Measurements from ENCODE around the gene TIMP3.
"Not testable (repeated sequence)": the region's sequence is repeated elsewhere in the genome, so short reads cannot be mapped to it uniquely, and the experiment has no call there.

The TIMP3 gene

DNA sequence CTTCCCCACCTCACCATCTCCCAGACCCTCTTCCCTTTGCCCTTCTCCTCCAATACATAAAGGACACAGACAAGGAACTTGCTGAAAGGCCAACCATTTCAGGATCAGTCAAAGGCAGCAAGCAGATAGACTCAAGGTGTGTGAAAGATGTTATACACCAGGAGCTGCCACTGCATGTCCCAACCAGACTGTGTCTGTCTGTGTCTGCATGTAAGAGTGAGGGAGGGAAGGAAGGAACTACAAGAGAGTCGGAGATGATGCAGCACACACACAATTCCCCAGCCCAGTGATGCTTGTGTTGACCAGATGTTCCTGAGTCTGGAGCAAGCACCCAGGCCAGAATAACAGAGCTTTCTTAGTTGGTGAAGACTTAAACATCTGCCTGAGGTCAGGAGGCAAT, 58.2 kb downstream of the TIMP3 start:
- no peak for DNase-seq

DNA sequence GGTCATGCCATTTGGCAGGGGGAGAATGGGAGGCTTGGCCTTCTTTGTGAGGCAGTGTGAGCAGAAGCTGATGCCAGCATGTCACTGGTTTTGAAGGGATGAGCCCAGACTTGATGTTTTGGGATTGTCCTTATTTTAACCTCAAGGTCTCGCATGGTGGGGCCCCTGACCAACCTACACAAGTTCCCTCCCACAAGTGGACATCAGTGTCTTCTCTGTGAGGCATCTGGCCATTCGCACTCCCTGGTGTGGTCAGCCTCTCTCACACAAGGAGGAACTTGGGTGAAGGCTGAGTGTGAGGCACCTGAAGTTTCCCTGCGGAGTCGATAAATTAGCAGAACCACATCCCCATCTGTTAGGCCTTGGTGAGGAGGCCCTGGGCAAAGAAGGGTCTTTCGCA, 59.8 kb downstream of the TIMP3 start:
- no peak for DNase-seq

DNA sequence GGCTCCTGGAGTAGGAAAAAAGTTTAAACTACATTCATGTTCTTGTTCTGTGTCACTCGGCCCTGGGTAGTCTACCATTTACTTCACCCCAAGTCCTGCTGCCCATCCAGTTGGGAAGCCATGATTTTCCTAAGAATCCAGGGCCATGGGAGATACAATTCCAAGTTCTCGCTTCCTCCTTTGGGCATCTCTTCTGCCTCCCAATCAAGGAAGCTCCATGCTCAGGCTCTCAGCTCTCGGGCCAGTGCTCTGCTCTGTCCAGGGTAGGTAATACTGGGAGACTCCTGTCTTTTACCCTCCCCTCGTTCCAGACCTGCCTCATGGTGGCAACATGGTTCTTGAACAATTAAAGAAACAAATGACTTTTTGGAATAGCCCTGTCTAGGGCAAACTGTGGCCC, 60.6 kb downstream of the TIMP3 start:
- no peak for DNase-seq

DNA sequence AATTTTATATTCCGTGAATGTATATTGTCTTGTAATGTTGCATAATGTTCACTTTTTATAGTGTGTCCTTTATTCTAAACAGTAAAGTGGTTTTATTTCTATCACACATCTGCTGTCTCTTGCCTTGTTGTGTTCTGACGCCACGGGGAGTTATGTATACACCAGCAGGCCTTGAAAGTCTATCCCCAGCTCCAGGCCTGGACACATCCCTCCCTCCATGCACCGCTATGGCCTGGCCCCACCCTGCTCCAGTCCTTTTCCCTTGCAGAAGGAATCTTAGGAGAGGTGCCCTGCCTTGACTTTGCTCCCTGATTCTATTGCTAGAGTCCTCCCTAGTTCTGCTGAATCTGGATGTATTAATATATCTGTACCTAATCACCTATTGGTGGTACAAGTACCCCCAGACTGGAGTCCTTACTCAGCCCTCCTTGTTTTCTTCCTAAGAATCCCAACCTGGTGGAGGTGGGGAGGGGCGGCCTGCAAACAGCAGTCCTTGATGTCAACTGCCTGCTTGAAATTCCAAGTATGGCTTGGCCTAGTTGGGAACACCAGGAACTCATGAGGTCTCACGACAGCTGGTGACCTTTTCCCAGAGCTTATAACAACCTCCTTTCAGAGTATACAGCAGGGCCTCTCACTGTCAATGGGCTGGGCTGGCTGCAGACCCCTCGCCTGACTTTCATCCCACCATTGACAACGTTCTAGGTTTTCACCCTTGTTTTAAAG, 61.6 kb downstream of the TIMP3 start:
- no peak for DNase-seq

DNA sequence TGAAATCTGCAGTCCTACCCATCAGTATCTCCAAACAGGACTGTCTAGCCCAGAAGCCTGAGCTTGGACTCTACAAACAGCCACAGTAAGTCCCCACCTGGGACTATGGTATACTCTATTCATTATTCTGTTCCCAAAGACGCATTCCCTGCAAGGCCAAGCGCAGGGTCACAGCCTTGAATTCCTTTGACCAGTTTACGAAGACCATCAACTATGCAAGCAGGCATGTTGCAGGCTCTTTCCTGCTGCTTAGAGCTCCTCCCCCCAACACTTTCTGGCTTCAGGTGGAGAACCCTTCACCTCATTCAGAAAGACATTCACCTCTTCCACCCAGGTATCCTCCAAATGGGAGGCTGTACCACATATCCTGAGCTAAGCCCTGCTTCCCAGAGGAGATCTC, 62.5 kb downstream of the TIMP3 start:
- no peak for DNase-seq

DNA sequence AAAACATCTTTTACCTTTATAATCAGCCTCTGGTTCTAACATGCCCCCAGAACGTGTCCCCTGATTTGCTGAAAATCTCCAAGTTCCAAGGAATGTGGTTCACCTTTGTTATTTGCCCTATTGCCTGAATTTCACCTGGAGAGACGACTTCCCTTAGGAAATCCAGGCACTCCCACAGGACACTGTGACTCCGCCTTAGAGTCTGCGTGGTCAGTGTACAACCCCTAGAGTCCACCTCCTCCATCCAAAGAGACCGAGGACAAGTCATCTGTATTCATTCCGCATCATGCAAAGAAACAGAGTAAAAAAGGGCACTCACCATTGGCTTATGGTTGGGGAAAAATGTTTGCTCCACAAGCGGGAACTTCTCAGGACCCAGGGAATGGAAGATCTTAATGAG, 63.1 kb downstream of the TIMP3 start:
- DNase-seq = no peak

DNA sequence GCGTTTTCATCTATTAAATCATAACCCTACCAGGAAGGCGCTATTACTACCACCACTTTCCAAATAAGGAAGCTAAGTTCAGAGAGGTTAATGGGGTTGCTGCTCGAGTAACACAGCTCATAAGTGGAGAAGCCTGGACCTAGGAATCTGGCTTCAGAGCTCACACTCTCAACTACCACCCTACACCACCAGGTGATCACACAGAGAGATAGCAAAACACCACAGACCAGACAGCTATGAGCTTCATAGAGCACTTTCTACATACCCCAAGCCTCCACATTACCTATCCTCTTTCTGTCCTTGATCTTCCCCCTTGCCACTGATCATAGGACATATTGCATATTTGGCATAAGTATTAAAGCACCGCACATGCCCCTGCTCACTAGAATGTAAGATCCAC, 65.4 kb downstream of the TIMP3 start:
- DNase-seq = no peak

DNA sequence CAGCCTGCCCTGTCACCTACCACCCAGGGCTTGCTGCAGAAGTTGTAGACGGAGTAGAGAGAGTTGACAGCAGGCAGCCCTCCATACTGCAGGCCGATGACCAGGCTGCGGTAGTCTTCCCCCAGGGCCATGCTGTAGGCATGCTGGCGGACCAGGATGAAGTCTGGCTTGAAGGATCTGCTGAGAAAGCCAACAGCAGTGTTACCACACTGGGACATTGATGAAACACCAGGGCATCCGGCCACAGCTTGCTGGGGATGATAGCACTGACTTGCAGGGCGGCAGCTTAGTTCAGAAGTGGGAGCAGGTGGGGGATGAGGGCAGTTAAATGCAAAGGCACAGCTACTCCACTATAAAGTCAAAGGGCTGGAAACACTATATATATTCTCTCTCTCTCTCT, 67.4 kb downstream of the TIMP3 start:
- no peak for DNase-seq

DNA sequence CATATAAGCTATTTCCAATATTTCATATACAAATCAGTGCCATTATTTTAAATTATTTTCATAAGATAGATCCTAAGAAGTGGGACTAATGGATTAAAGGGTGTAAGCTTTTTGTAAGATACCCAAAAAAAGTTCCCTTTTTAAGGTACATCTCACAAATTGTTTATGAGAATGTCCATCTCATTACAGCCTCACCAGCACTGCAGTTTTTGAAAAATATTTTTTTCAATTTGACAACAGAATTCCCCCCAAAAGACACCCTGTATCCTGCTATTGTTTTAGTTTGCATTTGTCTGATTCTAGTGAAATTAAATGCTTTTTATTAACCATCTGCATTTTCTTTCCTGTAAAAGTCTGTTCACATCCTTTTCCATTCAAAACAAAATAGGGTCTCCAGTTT, 69.0 kb downstream of the TIMP3 start:
- no peak for DNase-seq

DNA sequence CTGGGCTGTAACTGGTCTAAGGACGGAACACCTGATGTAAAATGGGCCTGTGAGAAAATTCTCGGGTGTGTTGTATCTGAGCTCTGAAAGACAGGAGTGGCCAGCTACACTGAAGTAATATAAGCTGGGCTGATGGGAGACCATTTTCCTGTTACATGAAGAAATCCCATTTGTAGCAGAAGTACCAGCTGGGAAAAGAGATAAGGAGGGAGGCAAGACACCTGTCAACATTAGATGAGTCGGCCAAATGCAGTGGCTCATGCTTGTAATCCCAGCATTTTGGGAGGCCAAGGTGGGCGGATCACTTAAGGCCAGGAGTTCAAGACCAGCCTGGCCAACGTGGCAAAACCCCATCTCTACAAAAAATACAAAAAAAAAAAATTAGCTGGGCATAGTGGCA, 72.1 kb downstream of the TIMP3 start:
- DNase-seq = not testable (repeated sequence)

DNA sequence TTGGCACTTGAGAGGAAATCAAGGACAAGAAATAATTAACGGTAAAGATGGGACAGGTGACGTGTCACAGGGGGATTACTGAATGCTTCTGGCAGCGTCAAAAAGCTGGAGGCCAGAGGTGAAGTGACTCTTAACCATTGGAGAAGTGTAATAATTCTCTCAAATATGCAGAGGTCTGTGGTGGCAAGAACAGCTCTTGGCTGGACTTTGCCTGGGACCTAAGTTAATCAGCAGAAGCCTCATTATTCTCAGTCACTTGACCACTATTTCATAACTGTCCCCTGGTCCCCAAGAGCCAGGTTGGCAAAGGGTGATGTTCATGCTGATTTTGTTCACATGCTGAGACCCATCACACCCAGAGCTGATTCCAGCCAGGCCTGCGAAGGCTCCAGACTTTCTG, 72.9 kb downstream of the TIMP3 start:
- no peak for DNase-seq

DNA sequence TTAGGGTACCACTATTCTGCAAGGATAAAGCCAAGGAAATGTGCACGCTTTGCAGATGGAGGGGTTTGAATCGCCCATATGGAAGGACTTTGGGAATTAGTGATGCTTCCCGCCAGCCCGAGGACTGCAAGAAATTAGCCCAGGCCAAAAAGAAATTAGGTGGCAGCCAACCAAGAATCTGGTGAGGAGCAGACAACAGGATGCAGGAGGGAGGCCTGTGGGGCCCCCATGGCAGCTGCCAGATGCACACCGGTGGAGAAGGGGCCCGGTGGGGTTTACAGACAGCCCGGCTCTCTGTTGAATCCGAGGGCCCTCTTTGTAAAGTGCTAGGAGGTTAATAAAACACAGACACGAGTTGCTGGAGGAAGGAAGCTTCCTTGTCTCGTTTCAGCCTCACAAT, 73.5 kb downstream of the TIMP3 start:
- no peak for DNase-seq

DNA sequence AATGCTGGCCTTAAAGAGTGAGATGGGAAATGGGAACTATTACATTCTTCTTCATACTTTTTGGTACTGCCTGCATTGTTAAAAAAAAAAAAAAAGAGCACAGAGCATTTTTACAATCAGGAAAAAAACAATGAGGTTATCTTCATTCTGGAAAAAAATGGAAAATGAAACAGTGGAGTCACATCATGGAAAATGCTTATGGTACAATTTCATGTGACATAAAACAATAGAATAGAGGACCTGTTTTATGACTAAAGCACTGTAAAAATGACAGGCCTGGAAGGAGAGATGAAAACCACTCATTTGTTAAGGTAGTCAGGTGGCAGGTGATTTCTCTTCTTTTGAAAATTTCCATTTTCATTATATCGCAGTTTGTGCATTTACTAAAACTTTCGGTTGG, 75.0 kb downstream of the TIMP3 start:
- no peak for DNase-seq

DNA sequence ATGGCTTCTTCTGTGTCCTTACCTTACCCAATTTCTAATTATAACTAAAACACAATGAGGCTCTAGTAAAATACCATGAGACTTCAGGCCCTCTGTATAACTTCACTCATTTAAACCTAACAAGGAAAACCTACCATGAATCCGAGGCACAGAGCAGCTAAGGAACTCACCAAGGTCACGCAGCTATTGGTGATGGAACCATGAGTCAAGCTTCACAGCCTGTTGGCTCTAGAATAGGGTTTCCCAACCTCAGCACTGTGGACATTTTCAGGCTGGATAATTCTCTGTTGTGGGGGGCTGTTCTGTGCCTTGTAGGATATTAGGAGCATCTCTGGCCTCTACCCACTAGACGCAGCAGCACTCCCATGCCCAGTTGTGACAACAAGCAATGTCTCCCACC, 75.7 kb downstream of the TIMP3 start:
- DNase-seq = no peak

DNA sequence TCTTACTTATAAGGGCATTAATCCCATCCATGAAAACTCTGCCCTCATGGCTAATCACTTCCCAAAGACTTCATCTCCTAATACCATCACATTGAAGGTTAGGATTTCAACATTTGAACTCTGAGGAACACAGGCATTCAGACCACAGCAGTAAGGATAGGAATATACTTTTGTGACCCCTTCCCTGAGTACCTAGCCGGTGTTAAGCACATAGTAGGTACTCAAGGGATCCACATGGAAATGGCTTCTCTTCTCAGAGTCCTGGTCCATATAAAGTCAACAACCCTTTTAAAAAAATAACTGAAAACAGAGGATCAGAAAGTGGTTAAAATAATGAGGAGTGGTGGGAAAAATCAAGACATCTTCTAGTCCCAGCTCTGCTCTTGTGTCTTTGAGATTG, 78.0 kb downstream of the TIMP3 start:
- DNase-seq = no peak

DNA sequence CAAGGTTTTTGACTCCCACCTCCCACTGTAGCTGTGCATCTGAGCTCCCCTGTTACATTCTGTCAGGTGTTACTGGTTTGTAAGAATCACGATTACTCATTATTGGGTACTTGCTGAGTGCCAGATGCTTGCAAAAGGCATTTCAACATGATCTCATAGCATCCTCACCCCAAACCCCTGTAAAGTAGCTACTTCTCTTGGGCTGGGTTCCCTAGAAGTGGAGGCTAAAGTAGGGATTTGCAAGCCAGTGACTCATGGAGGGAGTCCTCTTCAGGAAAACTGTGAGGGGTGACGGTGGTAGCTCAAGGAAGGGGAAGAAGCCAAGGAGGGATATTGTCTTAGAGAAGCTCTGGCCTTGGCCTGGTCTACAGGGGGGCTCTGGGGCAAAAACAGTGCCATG, 78.6 kb downstream of the TIMP3 start:
- no peak for DNase-seq

DNA sequence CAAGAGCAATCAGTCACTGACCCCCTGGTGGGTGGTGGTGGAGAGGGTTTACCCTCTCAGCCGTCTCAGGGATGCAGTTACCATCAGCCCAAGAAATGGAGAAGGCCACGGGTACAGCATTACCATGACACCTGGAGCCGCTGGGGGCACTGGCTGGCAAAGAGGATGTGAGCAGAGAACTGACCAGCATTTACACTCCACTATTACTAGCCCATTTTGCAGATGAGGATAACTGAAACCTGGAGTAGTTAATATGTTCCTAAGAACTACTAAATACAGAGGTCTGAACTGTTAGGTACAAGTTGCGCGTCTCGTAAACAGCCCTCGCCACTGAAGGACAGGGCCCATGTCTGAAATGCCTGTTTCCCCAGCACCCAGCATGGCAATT, 79.0 kb downstream of the TIMP3 start:
- DNase-seq = no peak

DNA sequence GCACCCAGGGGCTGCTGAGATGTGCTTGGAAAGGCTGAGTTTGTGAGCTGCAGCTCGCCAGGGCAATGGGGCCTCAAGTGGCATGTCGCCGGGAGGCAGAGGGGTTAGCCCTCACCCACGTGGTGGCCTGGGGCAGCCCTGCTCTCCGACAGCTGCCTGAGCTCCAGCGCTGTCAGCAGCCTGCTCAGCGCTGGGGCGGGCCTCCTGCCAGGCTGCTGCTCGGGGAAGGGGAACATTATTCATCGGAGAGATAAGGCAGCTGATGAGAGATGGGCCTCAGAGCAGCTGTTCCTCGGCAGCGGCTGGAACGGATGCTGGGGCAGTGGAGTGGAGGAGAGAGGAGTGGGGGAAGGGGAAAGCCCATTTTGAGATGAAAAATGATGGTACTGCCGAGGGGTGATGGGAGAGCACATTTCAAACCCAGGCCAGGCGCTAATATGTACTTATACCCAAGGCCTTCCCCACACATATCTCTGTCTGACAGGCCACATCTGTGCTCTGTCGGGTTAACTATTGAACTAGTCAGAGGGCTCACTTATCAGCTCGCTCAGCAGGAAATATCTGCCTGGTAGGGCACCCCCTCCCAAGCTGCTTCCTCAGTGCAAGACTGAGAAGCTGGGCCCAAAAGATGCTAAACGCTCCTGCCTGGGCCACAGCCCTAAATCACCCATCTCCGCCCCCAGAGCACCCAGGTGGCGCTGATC, 79.5 kb downstream of the TIMP3 start:
- DNase-seq = no peak

DNA sequence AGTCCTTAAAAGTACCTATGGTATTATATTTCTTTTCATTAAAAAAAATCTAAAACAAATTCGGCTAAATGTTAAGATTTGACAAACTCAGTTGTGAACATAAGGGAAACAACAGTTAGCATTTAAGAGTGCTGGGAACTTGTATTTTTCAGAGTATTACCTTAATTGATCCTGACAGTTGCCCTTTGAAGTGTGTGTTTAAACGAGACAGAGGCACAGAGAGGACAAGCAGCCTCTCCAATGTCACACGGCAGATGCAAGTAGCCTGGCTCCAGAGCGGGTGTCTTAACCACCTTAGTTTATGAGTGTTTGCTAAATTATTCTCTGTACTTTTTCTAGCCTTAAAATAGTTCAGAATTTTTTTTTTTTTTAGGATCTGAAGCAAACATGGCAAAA, 80.9 kb downstream of the TIMP3 start:
- no peak for DNase-seq

DNA sequence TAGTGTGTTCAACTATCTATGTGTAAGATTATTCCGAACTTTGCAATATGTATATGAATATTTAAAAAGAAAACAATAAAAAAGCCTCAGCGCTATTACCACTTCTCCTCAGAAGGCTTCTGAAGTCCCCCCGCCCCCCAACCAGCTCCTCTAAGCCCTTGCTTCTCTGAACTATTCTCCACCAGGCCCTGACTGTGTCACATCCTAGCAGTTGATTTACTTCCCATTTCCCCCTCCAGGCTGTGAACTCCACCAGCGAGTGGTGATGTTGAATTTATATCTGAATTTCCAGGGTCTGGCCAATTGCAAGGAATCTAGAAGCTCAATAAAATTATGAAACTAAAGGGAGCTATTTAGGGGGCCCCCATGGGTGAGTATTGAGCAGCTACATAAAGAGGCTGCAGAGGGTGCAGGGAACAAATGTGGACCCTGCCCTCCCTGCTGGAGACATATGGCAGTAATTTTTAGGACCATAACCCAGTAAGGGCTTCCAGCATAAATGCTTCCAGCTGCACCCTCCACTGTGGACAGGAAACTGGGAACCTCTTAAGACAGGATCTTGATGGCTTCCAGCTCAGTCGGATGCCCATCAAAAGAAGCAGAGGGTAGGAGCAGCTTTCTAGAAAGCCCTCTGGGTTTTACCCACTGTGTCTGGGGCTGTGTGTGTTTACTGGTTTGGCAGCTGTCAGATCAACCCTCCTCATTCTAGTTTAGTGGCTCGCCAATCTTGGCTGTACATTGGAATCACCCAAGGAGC, 81.4 kb downstream of the TIMP3 start:
- DNase-seq = no peak

DNA sequence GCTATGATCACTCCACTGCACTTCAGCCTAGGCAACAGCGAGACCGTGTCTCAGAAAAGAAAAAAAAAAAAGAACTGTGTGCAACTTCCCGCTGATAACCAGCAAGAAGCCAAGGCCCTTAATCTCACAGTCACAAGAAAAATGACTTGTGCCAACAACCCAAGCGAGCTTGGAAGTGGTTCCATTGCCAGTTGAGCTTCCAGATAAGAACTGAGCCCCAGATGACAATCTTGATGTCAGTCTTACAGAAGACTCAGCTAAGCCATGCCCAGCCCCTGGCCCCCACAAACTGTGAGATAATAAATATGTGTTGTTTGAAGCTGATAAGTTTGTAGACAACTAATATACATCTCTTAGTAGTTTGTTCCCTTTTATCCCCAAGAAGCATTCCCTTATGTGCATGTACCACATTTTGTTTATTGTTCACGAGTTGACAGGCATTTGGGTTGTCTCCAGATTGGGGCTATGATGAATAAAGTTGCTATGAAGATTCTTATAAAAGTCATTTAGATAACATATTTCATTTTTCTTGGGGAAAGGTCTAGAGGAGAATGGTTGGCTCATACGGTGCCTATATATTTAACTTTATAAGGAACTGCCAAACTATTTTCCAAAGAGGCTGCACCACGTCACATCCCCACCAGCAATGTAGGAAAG, 85.9 kb downstream of the TIMP3 start:
- DNase-seq = no peak

DNA sequence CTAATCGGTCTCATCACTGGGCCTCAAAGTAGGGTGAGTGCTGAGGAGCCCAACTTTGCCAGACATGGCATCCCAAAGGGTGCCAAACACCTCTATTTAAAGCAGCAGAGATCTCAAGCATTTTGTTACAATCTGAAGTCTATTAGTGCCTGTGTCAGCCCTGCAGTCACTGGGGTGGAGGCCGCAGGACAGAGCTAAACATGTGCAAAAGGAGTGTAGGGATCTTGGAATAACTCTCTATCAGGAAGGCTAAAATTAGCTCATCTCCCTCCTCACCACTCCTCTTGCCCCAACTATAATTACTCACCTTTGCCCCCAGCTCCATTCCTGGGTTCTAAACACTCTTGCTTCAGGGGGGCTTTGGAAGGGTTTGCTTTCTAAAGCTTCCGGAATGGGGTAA, 87.5 kb downstream of the TIMP3 start:
- no peak for DNase-seq

DNA sequence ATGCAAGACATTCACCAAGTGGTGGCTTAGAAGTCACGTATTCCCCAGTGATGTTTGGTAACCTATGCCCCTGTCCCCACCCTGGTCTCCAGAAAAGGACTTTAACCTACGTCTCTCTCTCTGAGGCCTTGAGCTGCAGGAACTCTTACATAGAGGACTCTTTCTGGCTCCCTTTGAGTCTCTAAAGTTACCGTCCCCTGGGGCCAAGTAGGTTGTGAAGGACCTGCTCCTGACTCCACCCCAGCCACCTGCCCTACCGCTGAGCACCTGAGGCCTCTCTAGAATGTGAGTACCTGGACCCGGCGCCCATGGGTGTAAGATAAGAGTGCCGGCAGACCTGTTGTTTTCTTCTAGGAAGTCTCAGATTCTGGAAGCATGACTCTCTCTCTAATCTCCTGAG, 95.4 kb downstream of the TIMP3 start:
- no peak for DNase-seq

DNA sequence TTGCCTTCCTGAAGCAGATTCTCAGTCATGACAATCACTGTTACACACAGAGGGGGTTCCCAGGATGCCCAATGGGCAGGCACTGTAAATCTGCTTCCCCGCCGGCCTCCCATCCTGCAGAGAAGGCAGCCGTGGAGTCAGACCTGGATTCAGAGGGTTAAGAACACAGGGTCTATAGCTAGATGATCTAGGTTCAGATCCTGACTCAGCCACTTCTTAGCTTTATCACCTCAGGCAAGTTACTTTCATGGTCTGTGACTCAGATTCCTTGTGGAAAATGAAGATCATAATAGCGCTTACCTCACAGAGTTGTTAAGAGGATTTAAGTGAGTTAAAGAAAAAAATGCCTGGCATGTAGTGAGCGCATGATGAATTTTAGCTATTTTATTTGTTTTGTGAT, 95.9 kb downstream of the TIMP3 start:
- no peak for DNase-seq

Data from NCI-H2081 treated with DMSO at 0.1 percent for 48 hours (cell line).